Right lobe of liver (tissue), 4 donors: ENCODE measurements around the gene PFKFB1.

Experiments used
- CTCF ChIP-seq, 4 donors: fragments of 200-600 bp in 3 of 4; fragments of 450-650 bp in 1 of 4; IDR thresholded peaks; one replicate each; pipeline versions ENCODE4 v1.5.1 to v1.8.0; 2016 to 2022; ENCODE audit warnings: antibody characterized with exemption in 4 of 4, mild to moderate bottlenecking in 2 of 4
- POLR2A ChIP-seq: fragments of 450-650 bp; IDR thresholded peaks from one replicate; pipeline ENCODE4 v1.6.1; 2017; ENCODE audit warnings: antibody characterized with exemption, mild to moderate bottlenecking
- donor health status: DM: no; HTN: no; CAD: no.
- donor health status: DM: no; HTN: no; CAD: no.
- donor health status: DM: no; HTN: yes; CAD: no.

- TF ChIP-seq CTCF (IDR thresholded peaks at IDR 0.05) (no peak), POLR2A (no peak)
These were observed 32.2 kb upstream of the PFKFB1 start for GRCh38 chrX:55026143-55026542.
